Ectodermal cell (in vitro differentiated cells): ENCODE measurements around the gene C3orf70.
"Not testable (repeated sequence)": the region's sequence is repeated elsewhere in the genome, so short reads cannot be mapped to it uniquely, and the experiment has no call there.

Experiments used
- H3K27ac ChIP-seq: 2 replicates; pipeline ENCODE4 v1.7.0; 2013; ENCODE audit warnings: mild to moderate bottlenecking, low read depth, low read length; ENCODE audit not compliant: insufficient read depth, poor library complexity, severe bottlenecking
- H3K27me3 ChIP-seq: 2 replicates; pipeline ENCODE4 v1.7.0; 2013; ENCODE audit warnings: mild to moderate bottlenecking, low read length; ENCODE audit not compliant: insufficient read depth, control insufficient read depth, poor library complexity, severe bottlenecking
- H3K36me3 ChIP-seq: one replicate; pipeline ENCODE4 v1.7.0; 2013; ENCODE audit warnings: low read length; ENCODE audit not compliant: control insufficient read depth, insufficient read depth
- H3K4me1 ChIP-seq: one replicate; pipeline ENCODE4 v1.7.0; 2013; ENCODE audit warnings: low read length; ENCODE audit not compliant: control insufficient read depth, insufficient read depth
- H3K4me3 ChIP-seq: 2 replicates; pipeline ENCODE4 v1.7.0; 2013; ENCODE audit warnings: low read depth, low read length, control low read depth; ENCODE audit not compliant: insufficient read depth
- H3K9me3 ChIP-seq: 2 replicates; pipeline ENCODE4 v1.7.0; 2013; ENCODE audit warnings: mild to moderate bottlenecking, low read length, moderate library complexity; ENCODE audit not compliant: control insufficient read depth
- WGBS, 2 experiments: methylation state at CpG; one replicate each; pipeline ENCODE4 v1.1.7; 2013; ENCODE audit warnings: missing lambda C conversion rate in 2 of 2; 5-methylcytosine and 5-hydroxymethylcytosine counted together

C3orf70 gene

DNA sequence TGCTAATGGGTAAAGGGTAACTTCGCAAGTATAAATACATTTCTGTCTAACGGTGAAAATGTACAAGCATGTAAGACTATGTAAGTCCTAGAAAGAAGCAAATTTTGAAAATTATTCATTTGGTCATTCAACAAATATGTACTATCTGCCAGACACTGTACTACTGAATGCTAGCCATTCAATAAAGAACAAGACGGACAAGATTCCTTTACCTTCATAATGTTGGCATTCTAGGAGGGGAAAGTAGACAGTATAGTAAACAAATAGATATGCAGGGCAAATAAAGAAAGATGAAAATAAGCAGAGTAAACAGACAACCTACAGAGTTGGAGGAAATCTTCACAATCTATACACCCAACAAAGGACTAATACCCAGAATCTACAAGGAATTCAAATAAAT lies 32.7 kb downstream of the C3orf70 start:
- Histone ChIP-seq H3K27ac (no peak overlapping the region), H3K4me3 (no peak overlapping the region), H3K27me3 (no peaks in the 10 kb centered on the region), H3K4me1 (no peaks in the 10 kb centered on the region), H3K9me3 (no peaks in the 10 kb centered on the region), H3K36me3 (no peaks in the 10 kb centered on the region)
- WGBS, 2 experiments, result 97 to 100% methylated on average over 2 to 3 of the region's 3 CpGs

DNA sequence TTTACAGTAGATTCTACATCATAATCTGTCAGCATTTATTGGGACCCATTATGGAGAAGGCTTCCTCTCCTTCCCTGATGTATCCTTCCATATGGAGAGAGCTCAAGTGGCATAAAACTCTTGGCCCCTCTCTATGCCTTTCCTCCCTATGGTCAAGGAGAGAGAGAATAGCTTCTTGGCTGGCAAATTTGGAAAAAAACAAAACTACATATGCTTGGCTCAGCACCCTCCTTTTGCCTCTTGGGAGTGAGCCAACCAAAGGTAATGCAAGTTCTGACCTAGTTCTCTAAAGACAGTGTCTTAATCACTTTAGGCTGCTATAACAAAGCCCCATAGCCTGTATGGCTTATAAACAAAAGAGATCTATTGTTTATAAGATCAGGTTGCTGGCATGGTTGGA lies 37.5 kb downstream of the C3orf70 start:
- H3K4me3 ChIP-seq, result no peak overlapping the region
- no peaks in the 10 kb centered on the region for H3K27me3 ChIP-seq
- H3K4me1 ChIP-seq, result no peaks in the 10 kb centered on the region
- H3K27ac ChIP-seq, result no peak overlapping the region
- no peaks in the 10 kb centered on the region for H3K36me3 ChIP-seq
- H3K9me3 ChIP-seq, result no peaks in the 10 kb centered on the region

GRCh38 chr3:185114756-185115155 lies 38.1 kb downstream of the C3orf70 start:
- Histone ChIP-seq H3K4me3 (no peak overlapping the region), H3K36me3 (no peaks in the 10 kb centered on the region), H3K27ac (no peak overlapping the region), H3K27me3 (no peaks in the 10 kb centered on the region), H3K4me1 (no peaks in the 10 kb centered on the region), H3K9me3 (no peaks in the 10 kb centered on the region)
- 83 to 89% methylated on average over 2 to 3 of the region's 4 CpGs for WGBS, 2 experiments

DNA sequence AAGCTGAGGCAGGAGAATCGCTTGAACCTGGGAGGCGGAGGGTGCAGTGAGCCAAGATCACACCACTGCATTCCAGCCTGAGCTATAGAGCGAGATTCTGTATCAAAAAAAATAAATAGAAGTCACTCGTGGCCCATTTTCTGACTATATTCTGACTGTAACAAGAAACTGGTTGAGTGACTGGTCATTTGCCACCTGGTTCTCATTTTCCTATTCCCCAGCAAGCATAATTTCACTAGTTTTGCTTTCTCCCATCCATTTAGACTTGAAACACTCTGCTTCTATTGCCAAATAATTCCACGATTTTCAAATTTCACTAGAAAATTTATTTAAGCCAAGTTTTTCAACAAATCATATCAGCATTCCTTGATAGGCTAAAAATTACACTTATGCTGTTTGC lies 40.7 kb downstream of the C3orf70 start:
- no peak overlapping the region for H3K27ac ChIP-seq
- no peaks in the 10 kb centered on the region for H3K4me1 ChIP-seq
- WGBS, 2 experiments, result 80 to 87% methylated on average over 5 of the region's 5 CpGs
- no peaks in the 10 kb centered on the region for H3K36me3 ChIP-seq
- no peaks in the 10 kb centered on the region for H3K27me3 ChIP-seq
- H3K4me3 ChIP-seq, result no peak overlapping the region
- no peaks in the 10 kb centered on the region for H3K9me3 ChIP-seq

DNA sequence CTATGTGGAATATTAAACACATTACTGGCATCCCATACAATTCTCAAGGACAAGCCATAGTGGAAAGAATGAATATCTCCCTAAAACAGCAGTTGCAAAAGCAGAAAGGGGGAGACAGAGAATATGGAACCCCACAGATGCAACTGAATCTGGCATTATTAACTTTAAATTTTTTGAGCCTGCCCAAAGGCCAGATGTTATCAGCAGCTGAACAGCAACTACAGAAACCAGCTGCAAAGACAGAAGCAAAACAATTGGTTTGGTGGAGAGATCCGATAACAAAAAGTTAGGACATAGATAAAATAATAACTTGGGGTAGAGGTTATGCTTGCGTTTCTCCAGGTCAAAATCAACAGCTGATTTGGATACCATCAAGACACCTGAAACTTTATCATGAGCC lies 43.8 kb downstream of the C3orf70 start:
- not testable (repeated sequence) for H3K27me3 ChIP-seq, H3K9me3 ChIP-seq, H3K27ac ChIP-seq, H3K4me3 ChIP-seq, H3K36me3 ChIP-seq, H3K4me1 ChIP-seq
- WGBS, 2 experiments, result 97% methylated on average over 2 of the region's 2 CpGs

DNA sequence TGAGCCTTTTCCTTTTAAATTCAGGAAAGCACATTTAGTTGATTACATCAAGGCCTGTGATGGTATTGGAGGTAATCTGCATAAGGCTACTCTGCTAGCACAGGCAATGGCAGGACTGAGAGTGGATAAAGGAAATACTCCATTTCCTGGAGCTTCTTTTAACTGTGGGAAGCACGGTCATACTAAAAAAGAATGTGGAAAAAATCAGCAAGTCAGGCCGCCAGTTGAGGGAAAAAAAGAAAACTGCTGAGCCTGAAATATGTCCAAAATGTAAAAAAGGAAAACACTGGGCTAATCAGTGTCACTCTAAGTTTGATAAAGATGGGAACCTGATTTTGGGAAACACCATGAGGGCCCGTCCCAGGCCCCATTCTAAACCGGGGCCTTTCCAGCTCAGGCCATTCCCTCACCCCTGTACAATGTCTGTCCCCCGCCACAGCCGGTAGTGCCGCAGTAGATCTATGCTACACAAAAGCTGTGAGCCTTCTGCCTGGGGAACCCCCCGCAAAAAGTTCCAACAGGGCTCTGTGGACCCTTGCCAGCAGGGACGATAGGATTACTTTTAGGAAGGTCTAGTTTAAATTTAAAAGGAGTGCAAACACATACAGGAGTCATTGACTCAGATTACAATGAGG lies 46.5 kb downstream of the C3orf70 start:
- H3K36me3 ChIP-seq, H3K27ac ChIP-seq, H3K9me3 ChIP-seq, H3K4me1 ChIP-seq, H3K27me3 ChIP-seq, H3K4me3 ChIP-seq: not testable (repeated sequence)
- 88 to 91% methylated on average over 9 of the region's 9 CpGs for WGBS, 2 experiments

DNA sequence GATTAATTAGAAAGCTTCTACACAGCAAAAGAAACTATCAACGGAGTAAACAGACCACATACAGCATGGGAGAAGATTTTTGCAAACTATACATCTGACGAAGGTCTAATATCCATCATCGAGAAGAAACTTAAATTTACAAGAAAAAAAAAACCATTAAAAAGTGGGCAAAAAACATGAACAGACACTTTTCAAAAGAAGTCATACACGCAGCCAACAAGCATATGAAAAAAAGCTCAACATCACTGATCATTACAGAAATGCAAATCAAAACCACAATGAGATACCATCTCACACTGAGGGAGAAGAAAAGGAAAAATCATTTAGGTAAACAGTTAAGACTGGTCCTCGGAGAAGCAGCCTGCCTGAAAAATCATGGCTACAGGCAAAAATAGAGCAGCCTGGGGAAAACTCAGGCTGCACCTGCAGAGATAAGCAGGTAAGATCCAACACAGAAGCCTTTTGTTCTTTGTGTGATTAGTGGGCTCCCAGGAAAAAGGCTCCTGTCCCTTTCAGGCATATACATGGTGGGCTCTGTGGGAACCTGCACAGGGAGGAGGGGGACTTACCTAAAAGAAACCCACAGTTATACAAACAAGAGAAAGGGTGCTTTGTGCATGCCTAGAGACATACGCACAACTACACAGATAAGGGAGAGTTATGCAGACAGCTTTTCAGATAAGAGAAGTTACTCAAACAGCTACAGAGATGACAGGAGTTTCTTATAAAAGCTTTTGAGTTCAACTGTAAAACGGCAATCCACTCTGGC lies 49.3 kb downstream of the C3orf70 start:
- Histone ChIP-seq H3K9me3 (peaks cover 3% of the 10 kb centered on the region), H3K4me1 (no peaks in the 10 kb centered on the region), H3K36me3 (no peaks in the 10 kb centered on the region), H3K4me3 (no peak overlapping the region), H3K27ac (no peak overlapping the region), H3K27me3 (no peaks in the 10 kb centered on the region)
- 83 to 93% methylated on average over 6 to 7 of the region's 7 CpGs for WGBS, 2 experiments

- H3K4me1 ChIP-seq, result no peaks in the 10 kb centered on the region
- no peaks in the 10 kb centered on the region for H3K27me3 ChIP-seq
- no peaks in the 10 kb centered on the region for H3K36me3 ChIP-seq
- no peak overlapping the region for H3K27ac ChIP-seq
- H3K9me3 ChIP-seq, result no peaks in the 10 kb centered on the region
- no peak overlapping the region for H3K4me3 ChIP-seq
- 87 to 88% methylated on average over 4 of the region's 4 CpGs for WGBS, 2 experiments
These were observed 58.2 kb downstream of the C3orf70 start for GRCh38 chr3:185094697-185095096.

- H3K27ac ChIP-seq, result no peak overlapping the region
These were observed 59.7 kb downstream of the C3orf70 start for GRCh38 chr3:185093116-185093515.

DNA sequence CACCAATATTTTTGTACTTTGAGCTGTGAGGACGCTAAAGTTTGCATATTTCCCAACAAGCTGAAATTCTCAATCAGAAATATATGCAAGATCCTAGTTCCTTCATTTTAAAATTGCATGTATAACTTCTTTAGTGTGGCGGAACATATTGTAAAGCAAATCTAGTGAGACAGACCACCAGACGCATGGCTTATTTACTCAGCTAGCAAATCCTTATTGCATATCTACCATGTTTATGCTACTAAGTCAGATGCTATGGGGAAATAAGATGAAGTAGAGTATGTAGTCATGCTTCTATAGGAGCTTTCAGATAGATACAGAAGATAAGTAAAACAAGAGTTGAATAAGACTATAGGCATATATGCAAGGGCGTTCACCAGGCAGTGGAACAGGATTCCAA lies 62.0 kb downstream of the C3orf70 start:
- 94 to 97% methylated on average over 4 of the region's 4 CpGs for WGBS, 2 experiments
- H3K9me3 ChIP-seq, result no peaks in the 10 kb centered on the region
- H3K36me3 ChIP-seq, result no peaks in the 10 kb centered on the region
- no peaks in the 10 kb centered on the region for H3K4me1 ChIP-seq
- H3K27me3 ChIP-seq, result no peaks in the 10 kb centered on the region
- no peak overlapping the region for H3K27ac ChIP-seq
- no peak overlapping the region for H3K4me3 ChIP-seq

More at GRCh38 chr3:185093116-185093515, 59.7 kb downstream of the C3orf70 start:
- H3K36me3 ChIP-seq, result no peaks in the 10 kb centered on the region
- no peaks in the 10 kb centered on the region for H3K27me3 ChIP-seq
- H3K4me3 ChIP-seq, result no peak overlapping the region
- no peaks in the 10 kb centered on the region for H3K4me1 ChIP-seq
- no peaks in the 10 kb centered on the region for H3K9me3 ChIP-seq
